ENCODE measurements around the gene NFKBIL1. TPM values are rescaled to one million over a fixed set of nuclear protein-coding genes. Genes with fewer than 3 reads are reported as not detected.

NFKBIL1 gene
- total and polyA plus RNA-seq, 9 of the 15 experiments (the other 6 are each of a cell fraction or from before 2014, with no cell fraction given): 0.49 to 33.1 (median 7.6) TPM

GRCh38 chr6:31546958-31547726 is at the start of gene NFKBIL1 (continued):
- TF ChIP-seq ZBTB40 (IDR thresholded peaks at IDR 0.05) (peak; percentile 100), ZBTB40 (CRISPR knock-in tag; IDR thresholded peaks at IDR 0.05) (no peak), MLLT1 (IDR thresholded peaks at IDR 0.05) (peak; percentile 71 to 94; a peak in 3 of 4 replicates), YY1 (IDR thresholded peaks at IDR 0.05; ENCODE audit: borderline replicate concordance in 1 of 3, control insufficient read depth in 1 of 3, extremely low read depth in 1 of 3, insufficient read depth in 3 of 3, insufficient read length in 1 of 3, insufficient replicate concordance in 2 of 3, low read depth in 1 of 3, low read length in 2 of 3) (peak; percentile 53 to 95 (median 83)), TBL1XR1 (IDR thresholded peaks at IDR 0.05; ENCODE audit: low read length in 2 of 2) (peak; percentile 79 to 82; a peak in 3 of 4 replicates), VEZF1 (CRISPR knock-in tag; IDR thresholded peaks at IDR 0.05) (peak; percentile 90), ZZZ3 (IDR thresholded peaks at IDR 0.05) (peak; percentile 71; the same call in 1 of the 2 replicates), EP300 (IDR thresholded peaks at IDR 0.05; ENCODE audit: low read length) (peak; percentile 37; the same call in 1 of the 2 replicates)
